Lower leg skin (tissue), 3 donors: Measurements from ENCODE around the gene RNF224.

Experiments used
- CTCF ChIP-seq, 3 donors: fragments of 450-650 bp; IDR thresholded peaks; one replicate each; pipeline ENCODE4 v1.5.1; 2016; ENCODE audit warnings: antibody characterized with exemption in 3 of 3, mild to moderate bottlenecking in 3 of 3, moderate library complexity in 2 of 3
- POLR2A ChIP-seq, 2 donors: fragments of 450-650 bp; IDR thresholded peaks; one replicate each; pipeline ENCODE4 v1.6.1; 2016 to 2017; ENCODE audit warnings: antibody characterized with exemption in 2 of 2, mild to moderate bottlenecking in 1 of 2, moderate library complexity in 1 of 2

GRCh38 chr9:137211532-137211931 lies 15.8 kb upstream of the RNF224 start:
- TF ChIP-seq CTCF (IDR thresholded peaks at IDR 0.05) (no peak), POLR2A (IDR thresholded peaks at IDR 0.05) (no peak)
